Esophagus squamous epithelium (tissue), 4 donors: ENCODE data around the gene IBTK.

Experiments used
- POLR2A ChIP-seq, 4 donors: fragments of 450-650 bp; IDR thresholded peaks; one replicate each; pipeline ENCODE4 v1.6.1; 2017; ENCODE audit warnings: antibody characterized with exemption in 4 of 4, mild to moderate bottlenecking in 4 of 4, moderate library complexity in 3 of 4
- TF ChIP-seq, protein P1 (sequence below), 6 experiments: fragments of 450-650 bp in 4 of 6; fragments of 200-600 bp in 2 of 6; sonication (generic) in 2 of 6; IDR thresholded peaks; one replicate each; pipeline ENCODE4 v1.5.1; 2016 to 2019; ENCODE audit warnings: antibody characterized with exemption in 6 of 6, mild to moderate bottlenecking in 4 of 6, moderate library complexity in 4 of 6

DNA sequence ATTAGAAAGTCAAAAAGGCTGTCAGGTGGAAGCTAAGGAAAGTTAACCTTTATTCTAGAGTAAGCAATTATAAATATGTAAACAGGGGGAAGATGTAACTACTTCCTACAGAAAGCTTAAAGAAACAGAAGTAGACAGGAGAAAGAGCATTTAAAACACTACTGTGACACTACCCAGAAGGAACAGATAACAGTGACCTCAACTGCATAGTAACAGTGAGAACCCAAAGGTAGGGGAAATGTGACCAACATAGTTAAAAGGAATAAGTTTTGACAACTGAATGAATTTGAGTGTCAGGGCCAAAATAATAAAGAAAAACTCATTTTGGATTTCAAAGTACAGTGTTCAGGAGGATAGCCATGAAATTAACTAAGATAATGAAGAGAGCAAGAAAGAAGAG, 43.5 kb downstream of the IBTK start:
- TF ChIP-seq, protein P1, sequence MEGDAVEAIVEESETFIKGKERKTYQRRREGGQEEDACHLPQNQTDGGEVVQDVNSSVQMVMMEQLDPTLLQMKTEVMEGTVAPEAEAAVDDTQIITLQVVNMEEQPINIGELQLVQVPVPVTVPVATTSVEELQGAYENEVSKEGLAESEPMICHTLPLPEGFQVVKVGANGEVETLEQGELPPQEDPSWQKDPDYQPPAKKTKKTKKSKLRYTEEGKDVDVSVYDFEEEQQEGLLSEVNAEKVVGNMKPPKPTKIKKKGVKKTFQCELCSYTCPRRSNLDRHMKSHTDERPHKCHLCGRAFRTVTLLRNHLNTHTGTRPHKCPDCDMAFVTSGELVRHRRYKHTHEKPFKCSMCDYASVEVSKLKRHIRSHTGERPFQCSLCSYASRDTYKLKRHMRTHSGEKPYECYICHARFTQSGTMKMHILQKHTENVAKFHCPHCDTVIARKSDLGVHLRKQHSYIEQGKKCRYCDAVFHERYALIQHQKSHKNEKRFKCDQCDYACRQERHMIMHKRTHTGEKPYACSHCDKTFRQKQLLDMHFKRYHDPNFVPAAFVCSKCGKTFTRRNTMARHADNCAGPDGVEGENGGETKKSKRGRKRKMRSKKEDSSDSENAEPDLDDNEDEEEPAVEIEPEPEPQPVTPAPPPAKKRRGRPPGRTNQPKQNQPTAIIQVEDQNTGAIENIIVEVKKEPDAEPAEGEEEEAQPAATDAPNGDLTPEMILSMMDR (IDR thresholded peaks at IDR 0.05) = no peak
- no peak for TF ChIP-seq POLR2A (IDR thresholded peaks at IDR 0.05)
